AG10803 (cell line): Measurements from ENCODE around the gene PTPRD.

Experiments used
- DNase-seq: peaks from one replicate; pipeline ENCODE4 v3.0.0; 2010; ENCODE audit warnings: low read depth
- H3K4me3 ChIP-seq: 2 replicates; pipeline ENCODE4 v1.5.1; 2011; ENCODE audit warnings: mild to moderate bottlenecking, low read length, control low read depth
- CTCF ChIP-seq: conservative IDR thresholded peaks from 2 replicates; pipeline ENCODE4 v1.5.1; 2011; ENCODE audit warnings: mild to moderate bottlenecking, low read length, control low read depth, inconsistent platforms

PTPRD gene

GRCh38 chr9:10274175-10274574 is 338.6 kb downstream of the PTPRD start:
- DNase-seq, result no peak
- no peak for TF ChIP-seq CTCF
- no peak overlapping the region for H3K4me3 ChIP-seq

- TF ChIP-seq CTCF, result no peak
- DNase-seq, result no peak
- H3K4me3 ChIP-seq, result no peak overlapping the region
These were observed 340.0 kb downstream of the PTPRD start for GRCh38 chr9:10272830-10273229.

DNA sequence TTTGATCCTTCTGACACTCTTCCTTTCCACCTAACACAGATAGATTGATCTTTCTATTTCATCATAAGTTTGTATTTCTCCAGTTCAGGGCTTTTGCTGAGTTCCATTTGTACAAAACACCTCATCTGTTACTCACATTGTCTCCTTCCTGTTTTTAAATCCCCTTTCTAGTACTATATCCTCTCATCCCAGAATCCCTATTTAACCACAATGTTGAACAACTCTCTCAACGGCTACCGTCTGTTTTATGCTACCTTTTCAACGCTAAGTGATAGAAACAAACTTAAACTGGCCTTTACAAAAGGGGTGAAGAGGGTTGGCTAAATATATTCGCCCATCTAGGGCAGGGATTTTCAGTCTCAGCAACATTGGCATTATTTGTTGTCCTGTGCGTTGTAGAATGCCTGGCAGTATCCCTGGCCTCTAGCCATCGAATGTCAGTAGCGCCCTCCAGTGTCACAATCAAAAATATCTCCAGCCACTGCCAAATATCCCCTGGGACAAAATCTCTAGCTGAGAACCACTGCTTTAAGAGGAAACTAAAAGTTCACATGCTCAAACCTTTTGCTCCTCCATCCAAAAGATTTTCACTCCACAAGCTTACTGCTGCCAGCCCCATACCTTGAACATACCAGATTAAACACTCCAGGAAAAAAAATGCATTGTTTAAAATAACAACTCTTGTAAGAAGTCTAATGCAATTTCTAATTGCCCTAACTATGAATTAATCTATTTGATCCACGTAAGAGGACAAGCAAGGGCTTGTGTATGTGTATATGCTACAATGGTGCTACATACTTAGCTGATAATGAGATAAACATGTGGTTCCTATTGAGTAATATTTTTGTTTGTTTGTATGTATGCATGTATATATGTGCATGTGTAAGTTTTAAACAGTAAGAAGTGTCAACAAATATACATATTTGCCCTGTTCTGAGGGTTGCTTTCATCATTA is 344.0 kb downstream of the PTPRD start:
- no peak overlapping the region for H3K4me3 ChIP-seq
- TF ChIP-seq CTCF, result no peak
- no peak for DNase-seq

DNA sequence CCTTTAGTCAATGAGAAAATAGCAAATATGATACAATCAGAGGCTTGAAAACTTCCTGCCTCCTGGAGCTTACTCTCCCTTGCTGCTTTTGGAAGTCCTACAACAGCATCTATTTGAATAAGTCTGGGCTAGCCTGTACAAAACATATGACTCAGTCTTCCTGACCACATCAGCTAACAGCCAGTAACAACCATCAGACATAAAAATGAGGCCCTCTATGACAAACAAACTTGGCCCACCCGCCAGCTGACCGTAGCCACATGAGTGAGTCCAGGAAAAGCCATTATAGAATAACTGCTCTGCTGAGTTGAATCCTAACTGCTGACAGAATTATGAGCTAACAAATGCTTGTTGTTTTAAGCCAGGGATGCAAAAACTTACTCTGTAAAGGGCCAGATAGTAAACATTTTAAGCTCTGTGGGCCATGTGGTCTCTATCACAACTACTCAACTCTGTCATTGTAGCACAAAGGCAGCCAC is 347.6 kb downstream of the PTPRD start:
- TF ChIP-seq CTCF, result no peak
- DNase-seq, result no peak
- H3K4me3 ChIP-seq, result no peak overlapping the region

DNA sequence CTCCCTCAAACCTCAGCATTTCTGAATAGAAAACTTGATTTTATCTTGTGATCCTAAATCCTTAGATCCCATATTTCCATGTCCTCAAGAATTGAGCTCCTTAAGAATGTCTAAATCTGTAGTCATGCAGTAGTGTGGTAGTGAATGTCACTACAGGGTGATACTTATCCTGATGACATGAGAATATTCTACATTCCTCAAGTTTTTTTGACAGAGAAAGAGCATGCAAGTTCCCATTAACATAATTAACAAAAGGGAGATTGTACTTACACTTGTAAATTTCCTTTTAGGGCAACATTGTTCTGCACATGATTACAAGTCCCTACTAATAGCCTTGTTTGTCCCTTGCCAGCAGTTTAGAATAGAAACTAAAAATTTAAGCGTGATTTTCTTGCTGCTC is 352.3 kb downstream of the PTPRD start:
- no peak overlapping the region for H3K4me3 ChIP-seq
- TF ChIP-seq CTCF, result no peak
- no peak for DNase-seq

DNA sequence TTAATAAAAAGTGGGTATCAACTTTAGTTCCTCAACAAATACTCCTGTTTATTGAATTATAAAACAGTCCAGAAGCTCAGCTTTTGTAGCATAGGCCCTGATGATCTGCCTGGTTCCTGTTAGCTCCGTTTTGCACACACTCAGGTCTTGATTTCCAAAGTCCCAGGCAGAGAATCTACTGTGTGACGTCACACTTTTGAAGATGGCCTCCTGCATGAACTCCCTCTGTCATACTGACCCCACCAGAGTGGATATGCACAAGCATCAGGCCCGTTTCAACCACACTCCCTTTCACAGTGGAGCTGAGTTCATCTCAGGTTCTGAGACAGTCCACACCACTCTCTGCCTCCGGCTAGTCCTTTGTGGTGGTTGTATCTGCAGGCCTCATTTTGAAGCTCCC is 353.1 kb downstream of the PTPRD start:
- no peak for TF ChIP-seq CTCF
- DNase-seq, result no peak
- no peak overlapping the region for H3K4me3 ChIP-seq

- no peak for DNase-seq
- no peak for TF ChIP-seq CTCF
- no peak overlapping the region for H3K4me3 ChIP-seq
These were observed 357.0 kb downstream of the PTPRD start for GRCh38 chr9:10255758-10256157.
